Mucosa of gallbladder (tissue), 1 donor: Measurements from ENCODE around the gene BRSK1. TPM values are rescaled to one million over a fixed set of nuclear protein-coding genes. Genes with fewer than 3 reads are reported as not detected.
"Not testable (repeated sequence)": the region's sequence is repeated elsewhere in the genome, so short reads cannot be mapped to it uniquely, and the experiment has no call there.

Source experiments
- DNase-seq: peaks from one replicate; pipeline ENCODE4 v3.0.0-alpha.2; 2020; ENCODE audit warnings: low spot score
- total RNA-seq: library from RNA; stranded (reverse); gene quantifications from one replicate; pipeline ENCODE4 v1.2.1, GENCODE V29; 2021
- donor health status: DM: no; HTN: no; CAD: no.

The BRSK1 gene
- total RNA-seq, 1 donor from 2014 or later, result 5.2 TPM

DNA sequence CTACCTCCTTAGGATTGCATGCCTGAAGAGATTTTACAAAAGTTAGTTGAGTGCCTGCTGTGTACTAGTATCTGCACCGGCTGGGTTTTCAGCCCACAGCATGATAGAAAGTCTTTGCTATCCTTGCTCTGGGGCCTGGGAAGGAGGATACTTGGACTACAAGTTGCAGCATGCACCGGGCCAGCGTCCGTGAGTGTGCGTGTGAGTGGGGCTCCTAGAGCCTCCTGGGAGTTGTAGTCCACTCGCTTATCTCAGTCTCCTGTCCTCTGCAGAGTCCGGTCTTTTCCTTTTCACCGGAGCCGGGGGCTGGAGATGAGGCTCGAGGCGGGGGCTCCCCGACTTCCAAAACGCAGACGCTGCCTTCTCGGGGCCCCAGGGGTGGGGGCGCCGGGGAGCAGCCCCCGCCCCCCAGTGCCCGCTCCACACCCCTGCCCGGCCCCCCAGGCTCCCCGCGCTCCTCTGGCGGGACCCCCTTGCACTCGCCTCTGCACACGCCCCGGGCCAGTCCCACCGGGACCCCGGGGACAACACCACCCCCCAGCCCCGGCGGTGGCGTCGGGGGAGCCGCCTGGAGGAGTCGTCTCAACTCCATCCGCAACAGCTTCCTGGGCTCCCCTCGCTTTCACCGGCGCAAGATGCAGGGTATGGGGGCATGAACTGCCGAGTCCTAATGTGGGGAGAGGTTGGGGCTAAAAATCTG is 20.6 kb downstream of the BRSK1 start:
- DNase-seq, result no peak

DNA sequence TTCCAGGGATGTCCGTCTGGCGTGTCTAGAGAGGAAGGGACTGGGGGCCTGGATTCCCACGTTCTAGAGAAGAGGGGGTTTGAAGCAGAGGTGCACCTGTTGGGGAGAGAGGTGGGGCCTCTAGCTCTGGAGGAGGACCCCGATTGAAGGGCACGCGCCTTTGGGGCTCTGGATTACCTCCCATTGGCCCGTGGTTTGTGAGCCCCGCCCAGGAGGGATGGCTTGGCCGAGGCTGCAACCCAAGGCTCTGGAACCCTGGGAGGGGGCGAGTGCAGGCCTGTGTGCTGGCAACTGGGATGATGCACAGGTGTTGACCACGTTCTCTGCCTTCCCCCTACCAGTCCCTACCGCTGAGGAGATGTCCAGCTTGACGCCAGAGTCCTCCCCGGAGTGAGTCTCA is 21.2 kb downstream of the BRSK1 start:
- DNase-seq, result no peak

DNA sequence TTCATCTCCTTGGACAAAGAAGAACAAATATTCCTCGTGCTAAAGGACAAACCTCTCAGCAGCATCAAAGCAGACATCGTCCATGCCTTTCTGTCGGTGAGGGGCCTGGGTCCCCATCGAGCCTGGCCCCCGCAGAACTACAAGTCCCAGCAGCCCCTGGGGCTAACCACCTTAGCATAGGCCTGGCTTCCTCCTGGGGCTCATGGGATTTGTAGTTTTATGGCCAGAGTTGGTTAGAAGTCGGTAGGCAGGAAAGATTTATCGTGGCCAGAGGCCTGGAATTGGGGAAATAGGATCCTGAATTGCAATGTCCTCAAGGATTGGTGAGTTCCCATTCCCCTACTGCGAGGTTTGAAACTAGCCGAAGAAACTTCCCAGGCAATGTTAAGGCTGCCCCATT is 21.7 kb downstream of the BRSK1 start:
- peak; percentile 41 for DNase-seq

DNA sequence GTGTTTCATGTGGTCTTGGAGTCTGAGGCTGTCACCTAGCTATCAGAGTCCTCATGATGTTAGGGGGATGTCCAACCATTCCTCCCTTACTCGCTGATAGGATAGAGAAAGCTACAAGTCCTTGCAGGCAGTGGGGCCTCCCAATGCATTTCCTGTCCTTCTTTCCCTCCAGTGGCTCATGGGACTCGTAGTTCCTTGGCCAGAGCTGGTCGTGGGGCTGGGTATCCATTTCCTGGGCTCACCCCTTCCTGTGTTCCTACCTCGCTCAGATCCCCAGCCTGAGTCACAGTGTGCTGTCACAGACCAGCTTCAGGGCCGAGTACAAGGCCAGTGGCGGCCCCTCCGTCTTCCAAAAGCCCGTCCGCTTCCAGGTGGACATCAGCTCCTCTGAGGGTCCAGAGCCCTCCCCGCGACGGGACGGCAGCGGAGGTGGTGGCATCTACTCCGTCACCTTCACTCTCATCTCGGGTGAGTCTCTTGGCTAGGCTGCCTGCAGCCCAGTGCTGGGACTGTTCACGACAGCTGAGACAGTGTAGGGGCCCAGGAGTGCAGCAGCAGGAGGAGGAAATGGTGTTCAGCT is 22.3 kb downstream of the BRSK1 start:
- no peak for DNase-seq

DNA sequence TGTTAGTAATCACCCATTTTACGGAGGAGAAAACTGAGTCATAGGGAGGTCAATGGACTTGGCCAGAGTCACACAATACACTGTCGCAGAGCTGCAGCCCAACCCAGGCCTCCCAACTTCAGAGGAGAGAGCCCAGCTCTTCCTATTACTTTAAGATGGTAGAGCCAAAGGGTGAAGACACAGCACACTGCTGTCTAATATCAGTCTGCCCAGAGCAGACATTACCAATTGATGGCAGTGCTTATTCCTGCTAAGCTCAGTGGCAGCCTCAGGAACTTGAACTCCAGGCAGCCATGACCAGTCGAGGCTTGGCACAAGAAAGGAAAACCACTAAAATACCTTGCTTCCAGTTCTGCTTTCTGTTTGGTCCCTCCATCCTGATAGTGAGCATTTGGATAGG is 22.9 kb downstream of the BRSK1 start:
- DNase-seq, result no peak

DNA sequence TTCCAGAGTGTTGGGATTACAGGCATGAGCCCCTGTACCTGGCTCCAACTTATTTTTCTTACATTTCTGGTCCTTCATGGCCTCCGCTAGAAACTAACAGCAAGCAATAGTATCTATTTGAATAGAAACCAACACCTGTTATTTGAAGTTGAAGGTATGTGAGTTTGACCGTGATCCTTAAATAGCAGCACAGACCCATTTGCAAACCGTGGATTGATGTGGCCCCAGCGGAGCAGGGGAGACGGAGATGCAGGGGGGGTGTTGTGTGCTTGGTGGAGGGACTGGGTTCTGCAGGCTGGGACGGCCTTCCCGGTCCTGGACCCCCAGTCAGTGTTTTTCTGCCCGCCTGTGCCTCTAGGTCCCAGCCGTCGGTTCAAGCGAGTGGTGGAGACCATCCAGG is 24.5 kb downstream of the BRSK1 start:
- DNase-seq, result no peak

DNA sequence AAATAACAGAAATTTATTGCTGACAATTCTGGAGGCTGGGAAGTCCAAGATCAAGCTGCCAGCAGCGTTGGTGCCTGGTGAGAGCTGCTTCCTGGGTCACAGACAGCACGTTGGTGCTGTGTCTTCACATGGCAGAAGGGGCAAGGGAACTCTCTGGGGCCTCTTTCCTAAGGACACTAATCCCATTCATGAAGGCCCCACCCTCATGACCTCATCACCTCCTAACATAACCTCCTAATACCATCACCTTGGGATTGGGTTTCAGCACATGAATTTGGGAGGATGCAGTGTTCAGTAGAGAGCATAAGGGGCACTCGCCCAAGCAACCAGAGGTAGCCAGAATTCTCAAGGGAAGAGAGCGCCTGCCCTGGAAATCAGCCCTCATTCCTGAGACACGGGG is 25.7 kb downstream of the BRSK1 start:
- DNase-seq, result no peak

DNA sequence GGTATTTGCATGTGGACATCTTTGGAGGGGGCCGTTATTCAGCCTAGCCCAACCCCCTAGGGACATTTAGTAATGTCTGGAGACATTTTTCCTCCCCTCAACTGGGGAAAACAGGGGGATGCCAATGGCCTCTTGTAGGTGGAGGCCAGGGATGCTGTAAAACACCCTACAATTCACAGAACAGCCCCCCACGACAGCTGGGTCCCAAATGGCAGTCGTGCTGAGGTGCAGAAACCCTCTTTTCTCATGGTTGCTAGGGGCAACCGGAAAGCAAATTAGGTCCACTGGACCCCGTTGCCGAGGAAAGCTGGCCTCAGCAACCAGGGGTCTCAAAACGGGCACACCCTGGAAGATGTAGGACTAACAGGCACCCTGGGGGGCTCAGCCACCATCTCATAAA is 26.7 kb downstream of the BRSK1 start:
- DNase-seq, result no peak

DNA sequence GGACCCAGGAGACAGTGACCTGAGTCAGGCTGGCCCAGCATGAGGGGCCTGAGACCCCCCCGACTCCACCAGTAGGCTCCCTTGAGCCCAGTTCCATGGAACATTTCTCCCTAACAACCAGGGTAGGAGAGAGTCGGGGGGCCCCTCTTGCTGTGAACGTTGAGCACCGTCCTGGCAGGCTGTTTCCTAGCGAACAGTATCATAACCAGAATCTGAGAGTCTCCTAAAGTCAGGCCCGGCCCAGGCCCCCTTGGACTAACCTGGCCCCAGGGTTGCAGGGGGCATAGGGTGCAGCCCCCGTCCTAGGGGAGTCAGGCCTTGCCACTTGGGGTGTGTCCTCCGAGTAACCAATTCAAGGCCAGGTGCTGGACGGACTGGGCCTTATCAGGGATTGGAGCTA is 27.6 kb downstream of the BRSK1 start:
- no peak for DNase-seq

DNA sequence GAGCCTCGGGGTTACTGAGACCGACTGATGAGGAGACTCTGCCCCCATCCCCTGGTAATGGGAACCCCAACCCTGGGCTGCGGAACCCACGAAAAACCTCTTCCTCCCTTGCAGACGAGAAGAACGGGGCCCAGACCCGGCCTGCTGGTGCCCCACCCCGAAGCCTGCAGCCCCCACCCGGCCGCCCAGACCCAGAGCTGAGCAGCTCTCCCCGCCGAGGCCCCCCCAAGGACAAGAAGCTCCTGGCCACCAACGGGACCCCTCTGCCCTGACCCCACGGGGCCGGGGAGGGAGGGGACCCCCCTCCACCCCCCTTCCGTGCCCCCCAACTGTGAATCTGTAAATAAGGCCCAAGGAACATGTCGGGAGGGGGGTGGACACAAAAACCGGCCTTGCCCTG is 28.0 kb downstream of the BRSK1 start:
- no peak for DNase-seq

DNA sequence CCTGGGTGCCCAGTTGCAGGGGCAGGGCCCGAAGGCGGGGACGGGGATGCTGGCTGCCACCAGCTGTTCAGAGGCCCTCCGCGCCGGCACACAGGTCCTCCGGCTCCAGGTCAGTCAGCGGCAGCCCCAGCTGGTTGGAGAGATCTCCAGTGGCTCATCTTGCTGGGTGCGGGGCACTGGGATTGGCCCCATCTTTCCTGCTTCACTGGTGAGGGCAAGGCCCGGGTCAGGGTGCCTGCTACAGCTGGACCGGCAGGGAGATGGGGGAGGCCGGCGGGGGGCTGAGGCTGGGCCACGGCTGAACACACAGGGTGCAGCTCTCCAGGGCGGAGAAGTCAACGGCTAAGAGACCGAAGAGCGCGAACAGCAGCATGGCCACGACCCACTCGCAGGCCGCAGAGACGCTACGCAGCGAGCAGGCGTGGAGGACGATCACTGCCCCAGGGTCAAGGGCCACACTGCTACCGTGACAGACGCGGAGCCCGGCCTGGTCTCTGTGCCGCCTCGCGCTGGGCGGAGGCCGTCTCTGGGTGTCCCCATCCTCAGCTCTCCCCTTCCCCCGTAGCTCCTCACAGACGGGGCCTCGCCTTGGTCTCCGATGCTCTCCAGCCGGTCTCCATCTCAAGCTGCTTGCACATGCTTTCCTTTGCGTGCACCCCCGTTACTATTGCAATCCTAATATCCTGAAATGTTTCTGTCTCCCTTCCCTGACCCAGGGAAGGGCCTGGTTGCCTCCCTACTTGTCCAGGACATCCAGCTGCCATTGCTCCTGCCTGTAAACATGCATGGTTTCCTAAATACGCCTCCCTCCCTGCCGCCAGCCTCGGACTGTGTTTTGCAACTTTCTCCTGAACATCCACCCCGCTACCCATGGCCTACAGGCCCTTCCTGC is 29.1 kb downstream of the BRSK1 start:
- DNase-seq, result no peak

DNA sequence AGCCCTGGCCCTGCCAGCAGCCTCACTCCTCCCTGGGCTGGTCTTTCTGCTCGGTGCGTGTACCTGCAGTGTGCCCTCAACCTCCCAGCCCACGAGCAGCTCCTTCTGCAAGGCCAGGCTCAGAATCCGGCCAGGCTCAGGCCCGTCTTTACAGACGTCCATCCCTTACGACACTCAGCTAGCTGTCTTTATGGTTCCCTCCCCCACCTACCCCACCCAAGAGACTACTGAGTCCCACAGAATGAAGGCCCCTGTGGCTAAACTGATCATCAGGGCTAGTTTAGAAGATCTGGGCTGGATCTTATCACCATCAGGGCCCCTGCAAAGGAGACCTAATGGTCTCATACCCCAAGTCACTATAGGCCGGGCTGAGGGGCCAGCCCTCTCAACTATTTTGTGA is 30.6 kb downstream of the BRSK1 start:
- DNase-seq, result no peak

DNA sequence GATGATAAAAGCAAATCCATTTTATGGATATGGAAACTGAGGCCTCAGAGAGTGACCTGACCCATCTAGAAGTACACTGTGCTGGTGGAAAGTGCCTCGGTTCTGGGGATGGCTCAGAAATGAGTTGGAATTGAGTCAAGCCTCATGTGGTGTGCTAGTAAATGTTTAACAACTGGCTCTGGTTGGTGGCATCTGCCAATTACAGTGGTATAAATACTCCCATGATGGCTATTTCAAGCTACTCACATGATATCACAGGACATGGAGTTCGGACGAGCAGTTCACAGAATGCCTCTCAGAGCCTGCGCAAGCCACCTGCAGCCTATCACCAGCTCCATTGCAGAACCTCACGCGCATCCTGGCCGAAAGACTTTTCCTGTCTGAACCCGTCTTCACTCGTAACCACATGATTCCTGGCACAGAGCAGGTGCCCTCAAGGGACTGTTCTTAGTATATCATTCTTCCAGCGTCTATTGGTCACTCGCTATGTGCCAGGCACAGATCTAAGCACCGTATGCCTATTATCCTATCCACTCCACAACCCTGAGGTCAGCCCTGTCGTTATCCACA is 32.2 kb downstream of the BRSK1 start:
- no peak for DNase-seq

DNA sequence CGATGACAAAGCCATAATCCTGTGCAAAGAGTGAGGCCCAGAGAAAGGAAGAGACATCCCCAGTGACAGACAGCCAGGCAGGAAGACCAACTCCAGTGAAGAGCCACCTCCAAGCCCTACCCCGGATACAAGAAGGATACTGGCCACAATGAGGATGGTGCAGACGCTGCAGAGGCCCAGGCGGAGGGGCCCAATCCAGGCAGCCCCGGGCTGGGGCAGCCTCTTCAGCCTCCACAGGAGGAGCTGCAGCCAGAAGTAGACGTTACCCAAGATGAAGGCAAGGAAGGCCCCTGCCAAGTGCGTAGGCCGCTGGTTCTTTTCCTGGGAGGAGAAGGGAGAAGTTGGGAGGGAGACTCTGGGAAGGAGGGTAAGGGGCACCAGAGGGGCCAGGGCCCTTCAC is 32.8 kb downstream of the BRSK1 start:
- DNase-seq, result no peak

DNA sequence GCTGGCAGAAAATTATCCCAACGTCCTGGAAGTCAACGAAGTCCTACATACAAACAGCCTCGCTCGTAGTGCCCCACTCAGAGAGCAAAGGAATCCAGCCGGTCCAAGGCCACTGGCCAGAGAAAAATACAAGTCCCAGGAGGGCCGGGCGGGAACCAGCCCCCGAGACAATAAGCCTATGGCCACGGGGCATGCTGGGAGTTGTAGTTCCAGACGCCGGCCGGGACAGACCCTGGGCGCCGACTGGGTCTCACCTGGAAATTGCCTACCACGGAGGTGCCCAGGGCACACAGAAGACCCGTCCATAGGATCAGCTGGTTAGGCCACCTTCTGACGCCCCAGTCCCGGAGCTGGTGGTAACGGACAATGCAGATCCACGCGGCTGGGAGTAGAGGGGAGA is 36.0 kb downstream of the BRSK1 start:
- peak; percentile 39 for DNase-seq

DNA sequence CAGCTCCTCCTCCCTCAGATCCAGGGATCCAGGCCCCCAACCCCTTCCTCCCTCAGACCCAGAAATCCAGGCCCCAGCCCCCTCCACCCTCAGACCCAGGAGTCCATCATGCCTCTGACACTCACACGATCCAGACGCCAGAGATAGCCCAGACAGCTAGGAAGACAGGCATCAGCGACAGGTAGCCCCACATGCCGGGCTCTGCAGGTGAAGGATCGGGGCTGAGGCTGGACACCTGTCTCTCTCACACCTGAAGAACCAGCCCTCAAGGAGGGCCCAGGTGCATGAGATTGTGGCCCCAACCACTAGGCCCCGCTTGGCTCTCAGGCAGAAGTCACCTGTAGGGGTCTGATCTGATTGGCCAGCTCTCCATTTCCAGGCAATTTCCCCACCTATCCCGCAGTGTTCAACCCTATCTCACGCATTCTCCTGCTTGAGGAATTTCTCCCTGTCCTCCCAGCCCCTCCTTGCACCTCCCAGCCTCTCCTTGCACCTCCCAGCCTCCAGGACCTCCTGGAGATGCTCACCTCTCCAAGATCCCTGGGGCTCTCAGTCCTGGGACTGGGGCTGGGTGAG is 37.1 kb downstream of the BRSK1 start:
- no peak for DNase-seq

DNA sequence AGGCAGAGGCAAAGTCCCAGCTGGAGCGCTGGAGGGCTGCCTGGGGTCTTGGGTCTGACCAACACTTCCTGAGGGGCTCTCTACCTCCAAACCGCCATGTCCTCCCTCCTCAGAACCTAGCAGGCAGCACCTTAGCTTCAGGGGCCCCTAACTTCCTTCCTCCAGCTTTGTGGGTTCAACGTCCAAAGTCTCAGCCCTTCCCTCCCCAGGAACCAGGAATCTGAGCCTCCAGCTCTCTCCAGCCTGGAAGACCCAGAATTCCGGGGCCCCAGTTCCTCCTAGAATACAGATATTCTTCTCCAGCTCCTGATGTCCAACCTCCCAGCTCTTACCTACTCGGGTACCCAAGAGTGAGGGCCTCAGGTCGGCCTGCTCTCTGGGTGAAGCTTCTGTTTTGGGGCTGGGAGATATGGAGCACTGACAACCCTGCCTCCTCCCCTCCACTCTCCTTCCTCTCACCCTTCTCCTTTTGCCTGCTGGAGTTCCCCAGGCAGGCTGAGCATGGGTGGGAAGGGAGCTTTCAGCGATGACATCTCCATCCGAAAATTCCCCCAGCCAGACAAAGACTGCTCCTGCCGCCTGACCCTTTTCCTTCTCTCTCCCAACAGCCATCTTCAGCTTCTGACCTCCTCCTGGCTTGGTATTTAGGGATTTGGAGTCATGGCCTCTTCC is 37.8 kb downstream of the BRSK1 start:
- no peak for DNase-seq

DNA sequence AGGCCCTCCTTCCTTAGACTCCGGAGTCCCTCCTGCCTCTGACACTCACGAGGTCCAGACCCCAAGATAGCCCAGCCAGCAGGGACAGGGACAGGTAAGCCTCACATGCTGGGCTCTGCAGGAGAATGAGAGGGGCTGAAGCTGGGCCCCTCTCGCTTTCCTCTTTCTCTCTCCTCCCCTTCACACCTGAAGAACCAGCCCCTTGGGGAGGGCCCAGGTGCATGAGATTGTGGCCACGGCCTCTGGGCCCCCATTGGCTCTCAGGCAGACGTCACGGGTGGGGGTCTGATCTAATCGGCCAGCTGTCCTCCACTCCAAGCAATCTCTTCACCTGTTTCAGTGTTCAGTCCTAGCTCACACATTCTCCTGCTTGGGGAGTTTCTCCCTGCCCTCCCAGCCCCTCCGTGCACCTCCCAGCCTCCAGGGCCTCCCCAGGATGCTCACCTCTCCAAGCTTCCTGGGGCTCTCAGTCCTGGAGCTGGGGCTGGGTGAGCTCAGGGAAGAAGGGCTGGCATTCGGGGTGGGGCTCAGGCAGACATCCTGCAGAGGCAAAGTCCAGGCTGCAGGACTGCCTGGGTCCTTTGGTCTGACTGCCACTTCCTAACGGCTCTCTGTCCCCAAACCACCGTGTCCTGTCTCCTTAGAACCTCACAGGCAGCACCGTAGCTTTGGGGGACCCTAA is 38.5 kb downstream of the BRSK1 start:
- peak; percentile 50 for DNase-seq

DNA sequence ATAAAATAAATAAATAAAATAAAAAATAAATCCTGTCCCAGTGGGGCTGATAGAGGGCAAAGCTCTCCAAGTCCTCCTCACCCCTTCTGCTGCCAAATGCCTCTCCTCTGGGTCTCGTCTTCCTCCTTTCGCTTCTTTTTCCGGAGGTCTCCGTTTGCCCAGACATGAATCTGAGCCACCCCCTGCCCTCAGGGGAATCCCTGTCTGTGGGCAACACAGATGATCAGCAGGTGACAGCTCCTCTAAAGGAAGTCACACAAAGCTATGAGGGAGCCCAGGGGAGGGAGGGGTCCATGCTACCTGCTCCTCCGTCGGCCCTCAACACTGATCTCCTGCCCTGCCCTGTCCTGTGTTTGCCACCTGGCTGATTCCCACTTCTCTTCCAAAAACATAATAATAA is 40.9 kb downstream of the BRSK1 start:
- DNase-seq, result no peak

DNA sequence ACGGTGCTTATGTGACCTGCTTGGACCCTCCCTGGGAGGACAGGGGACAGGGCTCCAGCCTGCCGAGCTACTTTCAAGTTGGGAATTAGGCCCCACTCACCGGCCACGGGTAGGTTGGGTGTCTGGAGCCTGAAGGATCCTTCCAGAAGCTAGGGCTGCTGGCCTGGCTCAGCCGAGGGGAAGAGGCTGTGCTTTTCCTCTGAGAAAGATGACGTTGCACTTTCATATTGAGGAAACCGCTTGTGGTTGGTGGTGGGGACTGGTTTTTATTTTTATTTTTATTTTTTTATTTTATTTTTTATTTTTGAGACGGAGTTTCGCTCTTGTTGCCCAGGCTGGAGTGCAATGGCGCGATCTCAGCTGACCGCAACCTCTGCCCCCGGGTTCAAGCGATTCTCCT is 41.4 kb downstream of the BRSK1 start, which contains the start of gene TMEM150B:
TSS of gene TMEM150B (minus strand) at position 170 of the 400 bp plus-strand sequence. CDS start 4,305 bp downstream, outside the sequence.
- DNase-seq, result no peak

DNA sequence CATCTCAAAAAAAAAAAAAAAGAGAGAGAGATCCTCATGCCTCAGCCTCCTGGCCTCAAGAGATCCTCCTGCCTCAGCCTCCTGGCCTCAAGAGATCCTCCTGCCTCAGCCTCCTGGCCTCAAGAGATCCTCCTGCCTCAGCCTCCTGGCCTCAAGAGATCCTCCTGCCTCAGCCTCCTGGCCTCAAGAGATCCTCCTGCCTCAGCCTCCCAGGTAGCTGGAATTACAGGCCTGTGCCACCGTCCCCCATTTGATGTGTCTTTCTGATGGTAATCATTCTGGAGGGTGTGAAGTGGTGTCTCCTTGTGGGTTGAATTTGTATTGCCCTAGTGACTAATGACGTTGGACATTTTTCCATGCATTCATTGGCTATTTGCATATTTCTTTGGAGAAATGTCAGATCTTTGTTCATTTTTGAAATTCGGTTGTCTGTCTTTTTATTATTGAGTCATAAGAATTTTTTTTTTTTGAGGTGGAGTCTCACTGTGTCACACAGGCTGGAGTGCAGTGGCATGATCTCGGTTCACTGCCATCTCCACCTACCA is 45.0 kb downstream of the BRSK1 start:
- DNase-seq, result not testable (repeated sequence)
